GM18907 (cell line): ENCODE data around the gene LRRC18.

Experiments
- ATAC-seq: cut with Tn5 transposase; IDR thresholded peaks from one replicate; pipeline ENCODE4 v1.9.1; 2021; ENCODE audit warnings: mild to moderate bottlenecking, moderate library complexity; ENCODE audit not compliant: unreplicated experiment

Gene LRRC18

GRCh38 chr10:48923748-48924147, 15.9 kb downstream of the LRRC18 start:
- ATAC-seq = no peak

- no peak for ATAC-seq
These were observed 26.0 kb downstream of the LRRC18 start for GRCh38 chr10:48913674-48914073.

- no peak for ATAC-seq
These were observed 29.1 kb downstream of the LRRC18 start for GRCh38 chr10:48910548-48910947.

GRCh38 chr10:48907730-48908129, 31.9 kb downstream of the LRRC18 start:
- ATAC-seq = no peak

- no peak for ATAC-seq
These were observed 32.8 kb downstream of the LRRC18 start for GRCh38 chr10:48906841-48907240.

- no peak for ATAC-seq
These were observed 34.3 kb downstream of the LRRC18 start for GRCh38 chr10:48905311-48905710.

GRCh38 chr10:48904861-48905260, 34.8 kb downstream of the LRRC18 start:
- ATAC-seq = no peak

- no peak for ATAC-seq
These were observed 36.5 kb downstream of the LRRC18 start for GRCh38 chr10:48903151-48903550.

GRCh38 chr10:48902096-48902495, 37.5 kb downstream of the LRRC18 start:
- ATAC-seq = no peak

GRCh38 chr10:48901319-48901718, 38.3 kb downstream of the LRRC18 start:
- no peak for ATAC-seq

GRCh38 chr10:48900371-48900801, 39.3 kb downstream of the LRRC18 start:
- no peak for ATAC-seq

GRCh38 chr10:48899781-48900180, 39.9 kb downstream of the LRRC18 start:
- no peak for ATAC-seq

- no peak for ATAC-seq
These were observed 41.2 kb downstream of the LRRC18 start for GRCh38 chr10:48898426-48898825.

- ATAC-seq = no peak
These were observed 42.2 kb downstream of the LRRC18 start for GRCh38 chr10:48897441-48897790.

- no peak for ATAC-seq
These were observed 42.7 kb downstream of the LRRC18 start for GRCh38 chr10:48896756-48897440.

GRCh38 chr10:48895803-48896195, 43.8 kb downstream of the LRRC18 start:
- no peak for ATAC-seq

GRCh38 chr10:48894911-48895802, 44.5 kb downstream of the LRRC18 start:
- no peak for ATAC-seq

GRCh38 chr10:48890888-48891850, 48.5 kb downstream of the LRRC18 start:
- no peak for ATAC-seq

GRCh38 chr10:48887982-48888381, 51.7 kb downstream of the LRRC18 start:
- no peak for ATAC-seq

- no peak for ATAC-seq
These were observed 54.3 kb downstream of the LRRC18 start for GRCh38 chr10:48885376-48885775.
